GM19438 (cell line): ENCODE data around the gene WEE1.
A peak's percentile ranks its signal among the peaks of the same experiment; 100 is the strongest.
"Not testable (repeated sequence)": the region's sequence is repeated elsewhere in the genome, so short reads cannot be mapped to it uniquely, and the experiment has no call there.

ENCODE experiments used
- ATAC-seq: cut with Tn5 transposase; IDR thresholded peaks from one replicate; pipeline ENCODE4 v1.9.1; 2021; ENCODE audit warnings: low read depth; ENCODE audit not compliant: unreplicated experiment

Gene WEE1

DNA sequence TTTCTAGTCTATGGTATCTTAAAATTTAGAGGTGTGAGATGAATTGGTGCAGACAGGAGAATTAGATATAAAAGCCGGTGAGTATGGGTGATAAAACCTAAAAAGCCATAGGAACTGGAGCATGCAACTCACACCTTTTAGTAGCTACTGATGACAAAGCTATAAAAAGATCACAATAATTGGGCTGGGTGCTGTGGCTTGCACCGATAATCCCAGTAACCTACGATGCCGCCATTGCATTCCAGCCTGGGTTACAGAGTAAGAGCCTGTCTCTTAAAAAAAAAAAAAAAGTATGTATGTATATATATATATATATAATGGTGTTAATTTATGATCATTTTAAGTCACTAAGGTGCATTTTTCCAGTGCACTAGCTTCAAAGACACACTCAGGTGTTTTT lies 17.2 kb downstream of the WEE1 start:
- ATAC-seq, result no peak

DNA sequence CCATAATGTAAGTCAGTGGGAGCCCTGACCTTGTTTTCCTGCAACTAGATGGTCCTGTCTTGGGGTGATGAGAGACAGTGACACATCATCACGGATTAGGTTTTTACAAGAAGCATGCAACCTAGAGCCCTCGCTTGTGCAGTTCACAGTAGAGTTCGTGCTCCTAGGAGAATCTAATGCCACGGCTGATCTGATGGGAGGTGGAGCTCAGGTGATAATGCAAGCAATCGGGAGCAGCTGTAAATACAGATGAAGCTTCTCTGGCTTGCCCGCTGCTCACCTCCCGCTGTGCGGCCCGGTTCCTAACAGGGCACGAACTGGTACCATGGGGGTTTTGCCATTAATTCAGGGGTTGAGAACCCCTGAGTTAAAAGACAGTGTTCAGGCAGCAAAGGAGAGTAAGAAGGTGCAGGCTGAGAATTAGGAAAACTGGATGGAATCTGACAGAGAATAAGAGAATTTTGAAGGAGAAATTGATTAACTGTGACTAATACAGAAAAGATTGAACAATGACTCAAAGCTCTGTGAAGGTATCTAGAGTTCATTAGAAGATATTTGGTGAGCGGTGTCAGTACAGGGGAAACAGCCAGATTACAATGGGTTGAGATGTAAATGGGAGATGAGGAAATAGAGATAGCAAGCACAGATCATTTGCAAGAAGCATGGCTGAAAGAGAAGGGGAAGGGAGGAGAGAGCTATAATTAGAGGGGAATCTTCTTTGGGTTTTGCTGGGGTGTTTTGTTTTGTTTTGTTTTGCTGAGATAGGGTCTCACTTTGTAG lies 21.0 kb downstream of the WEE1 start:
- ATAC-seq, result no peak

DNA sequence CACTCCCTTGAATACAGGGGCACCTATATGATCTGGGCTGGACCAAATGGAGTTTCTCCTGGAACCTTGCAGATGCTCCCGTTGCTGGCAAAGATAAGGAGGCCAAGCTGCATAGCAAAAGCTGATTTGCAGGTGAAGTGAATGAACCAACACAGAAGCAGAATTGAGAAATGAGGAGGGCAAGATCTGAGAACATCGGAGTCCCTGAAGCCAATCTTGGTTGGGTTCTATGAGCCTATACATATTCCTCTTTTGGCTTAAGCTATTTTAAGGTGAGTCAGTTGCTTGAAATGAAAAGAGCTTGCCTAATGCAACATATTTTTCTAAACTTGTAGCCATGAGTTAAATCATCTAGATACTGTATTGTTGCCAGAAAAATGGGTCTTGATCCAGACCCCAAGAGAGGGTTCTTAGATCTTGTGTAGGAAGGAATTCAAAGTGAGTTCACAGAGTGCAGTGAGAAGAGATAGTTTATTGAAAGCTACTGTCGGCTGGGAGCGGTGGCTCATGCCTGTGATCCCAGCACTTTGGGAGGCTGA lies 23.5 kb downstream of the WEE1 start:
- no peak for ATAC-seq

- no peak for ATAC-seq
Measured at GRCh38 chr11:9600166-9600565, 26.7 kb downstream of the WEE1 start.

GRCh38 chr11:9600644-9601036 lies 27.2 kb downstream of the WEE1 start:
- peak; percentile 34 for ATAC-seq

DNA sequence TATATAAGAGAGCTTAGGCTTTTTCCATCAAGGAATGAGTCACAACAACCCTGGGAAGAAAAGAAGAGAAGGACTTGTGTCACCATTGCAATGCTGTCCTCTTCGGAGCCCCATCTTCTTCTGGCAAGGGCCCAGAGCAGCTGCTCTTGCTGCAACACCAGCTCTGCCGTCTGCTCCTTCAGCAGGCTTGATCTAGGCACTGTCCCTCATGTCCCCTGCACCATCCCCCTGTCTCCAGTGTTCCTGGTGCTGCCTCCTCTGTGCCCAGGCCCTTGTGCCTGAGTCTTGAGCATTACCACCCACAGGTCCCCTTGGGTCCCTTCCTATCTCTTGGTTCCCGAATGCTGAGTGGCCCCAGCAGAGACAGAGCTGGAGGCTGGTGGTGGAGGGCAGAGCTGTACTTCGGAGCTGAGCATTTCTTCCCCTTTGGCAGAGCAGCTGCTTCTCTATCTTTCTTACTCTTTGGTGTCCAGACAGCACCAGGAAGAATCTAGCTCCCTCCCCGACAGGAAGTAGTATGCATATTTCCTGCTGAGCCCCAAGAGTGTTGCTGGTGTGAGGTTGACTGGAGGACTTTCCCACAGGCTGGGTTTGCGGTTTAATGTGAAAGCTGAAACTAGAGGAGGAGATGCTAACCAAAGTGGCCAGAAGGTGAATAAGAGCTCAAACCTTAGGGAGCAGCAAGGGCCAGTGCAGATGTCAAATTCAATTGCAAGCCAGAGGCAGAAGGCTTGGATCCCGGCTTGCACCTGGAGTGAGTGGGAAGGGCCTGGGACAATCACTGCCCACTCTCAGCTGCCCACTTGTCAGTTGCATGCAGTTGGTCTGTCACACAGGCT lies 27.8 kb downstream of the WEE1 start:
- ATAC-seq, result peak; percentile 82

- ATAC-seq, result no peak
Measured at GRCh38 chr11:9601876-9602199, 28.4 kb downstream of the WEE1 start.

GRCh38 chr11:9603214-9603613 lies 29.7 kb downstream of the WEE1 start:
- ATAC-seq, result not testable (repeated sequence)

GRCh38 chr11:9604134-9604533 lies 30.7 kb downstream of the WEE1 start:
- no peak for ATAC-seq

- ATAC-seq, result no peak
Measured at GRCh38 chr11:9605742-9606141, 32.3 kb downstream of the WEE1 start.

GRCh38 chr11:9606809-9607510 lies 33.5 kb downstream of the WEE1 start:
- ATAC-seq, result no peak

DNA sequence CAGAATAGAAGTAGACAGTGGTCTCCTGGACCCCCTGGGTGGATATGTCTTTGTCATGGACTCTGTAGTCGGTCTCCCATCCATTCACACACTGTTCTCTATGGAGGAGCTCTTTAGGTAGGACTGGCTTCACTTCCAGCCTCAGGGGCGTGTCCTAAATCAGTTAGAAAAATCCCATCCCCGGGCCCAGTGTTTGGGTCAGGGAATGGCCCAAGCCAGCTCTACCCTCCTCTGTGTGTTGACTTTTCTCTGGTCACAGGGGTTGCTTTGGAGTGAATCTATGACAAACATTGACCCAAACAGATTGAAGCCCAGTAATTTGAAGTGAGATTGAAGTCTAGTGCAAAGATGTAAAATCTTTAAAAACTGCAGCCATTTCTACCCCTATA lies 34.0 kb downstream of the WEE1 start:
- ATAC-seq, result no peak

DNA sequence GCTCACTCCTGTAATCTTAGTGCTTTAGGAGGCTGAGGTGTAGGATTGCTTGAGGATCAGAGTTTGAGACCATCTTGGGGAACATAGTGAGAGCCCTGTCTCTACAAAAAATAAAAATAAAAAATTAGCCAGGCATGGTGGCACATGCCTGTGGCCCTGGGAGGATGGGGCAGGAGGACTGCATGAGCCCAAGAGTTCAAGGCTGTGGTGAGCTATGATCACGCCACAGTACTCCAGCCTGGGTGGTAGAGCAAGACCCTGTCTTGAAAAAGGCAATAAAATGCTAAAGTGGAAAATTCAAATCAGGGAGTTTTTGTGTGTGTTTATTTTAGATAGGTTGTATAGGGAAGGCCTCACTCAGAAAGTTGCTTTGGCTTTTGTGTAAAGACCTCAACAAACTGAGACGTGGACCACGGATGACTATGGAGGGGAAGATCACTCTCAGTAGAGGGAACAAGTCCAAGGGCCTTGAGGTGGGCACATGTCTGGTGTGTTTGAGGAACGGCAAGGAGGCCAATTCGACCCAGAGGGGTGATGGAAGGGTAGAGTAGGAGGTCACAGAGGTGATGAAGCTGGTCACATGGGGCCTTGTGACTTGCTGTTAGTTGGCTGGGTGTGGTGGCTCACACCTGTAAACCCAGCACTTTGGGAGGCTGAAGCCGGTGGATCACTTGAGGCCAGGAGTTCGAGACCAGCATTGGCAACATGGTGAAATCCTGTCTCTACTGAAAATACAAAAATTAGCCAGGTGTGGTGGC lies 35.7 kb downstream of the WEE1 start:
- ATAC-seq, result no peak

GRCh38 chr11:9609841-9610240 lies 36.4 kb downstream of the WEE1 start:
- no peak for ATAC-seq

DNA sequence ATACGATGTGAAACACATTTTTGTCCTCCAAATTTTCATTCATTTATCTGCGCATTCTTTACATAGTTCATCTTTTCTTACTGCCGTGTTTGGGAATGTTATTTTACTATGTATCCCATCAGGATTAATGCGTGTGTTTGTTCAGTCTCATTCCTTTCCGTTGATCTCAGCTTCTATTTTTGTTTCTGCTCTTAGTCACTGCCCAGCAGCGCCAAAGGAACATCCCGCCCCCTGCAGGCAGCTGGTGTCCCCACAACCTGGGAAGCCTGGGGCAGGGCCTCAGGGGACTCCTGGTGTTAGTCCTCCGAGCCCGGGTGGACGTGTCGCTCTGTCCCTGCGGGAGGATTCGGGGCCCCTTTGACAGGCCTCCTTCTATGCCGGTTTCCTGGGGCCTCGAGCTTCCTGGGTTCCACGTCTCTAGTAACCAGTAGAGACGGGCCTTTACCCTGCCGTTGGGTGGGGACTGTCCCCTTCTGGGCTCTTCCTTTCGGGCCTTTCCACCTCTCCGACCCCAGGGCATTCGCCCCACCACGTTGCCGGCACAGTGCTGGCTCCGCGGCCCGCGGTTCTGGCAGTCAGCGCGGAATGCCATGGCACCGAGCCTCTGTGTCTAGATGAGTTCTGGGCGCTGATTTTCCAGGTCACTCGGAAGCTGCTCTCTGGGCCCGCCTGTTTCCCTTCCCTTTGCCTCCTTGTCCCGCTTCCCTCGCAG lies 39.8 kb downstream of the WEE1 start:
- peak; percentile 44 for ATAC-seq

GRCh38 chr11:9613830-9614762 lies 40.6 kb downstream of the WEE1 start:
- ATAC-seq, result peak; percentile 61

DNA sequence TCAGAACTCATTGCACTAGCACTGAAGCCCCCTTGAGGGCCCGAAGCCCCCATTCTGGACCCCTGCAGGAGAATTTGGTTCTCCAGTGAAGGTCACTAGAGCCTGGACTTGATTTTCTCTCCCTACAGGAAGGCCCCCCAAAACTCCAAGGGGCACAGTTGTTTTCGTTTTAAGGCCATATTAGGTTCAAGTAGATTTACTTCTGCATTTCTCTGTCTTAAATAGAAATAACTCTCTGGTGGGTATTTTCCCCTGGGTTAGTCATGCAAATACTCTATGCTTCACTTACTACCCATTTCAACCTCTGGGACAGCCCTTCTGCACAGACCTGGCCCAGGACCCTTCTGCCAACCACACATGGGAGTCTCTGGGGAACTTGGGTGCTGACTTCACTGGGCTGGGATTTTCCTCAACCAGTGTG lies 41.6 kb downstream of the WEE1 start:
- ATAC-seq, result peak; percentile 50

DNA sequence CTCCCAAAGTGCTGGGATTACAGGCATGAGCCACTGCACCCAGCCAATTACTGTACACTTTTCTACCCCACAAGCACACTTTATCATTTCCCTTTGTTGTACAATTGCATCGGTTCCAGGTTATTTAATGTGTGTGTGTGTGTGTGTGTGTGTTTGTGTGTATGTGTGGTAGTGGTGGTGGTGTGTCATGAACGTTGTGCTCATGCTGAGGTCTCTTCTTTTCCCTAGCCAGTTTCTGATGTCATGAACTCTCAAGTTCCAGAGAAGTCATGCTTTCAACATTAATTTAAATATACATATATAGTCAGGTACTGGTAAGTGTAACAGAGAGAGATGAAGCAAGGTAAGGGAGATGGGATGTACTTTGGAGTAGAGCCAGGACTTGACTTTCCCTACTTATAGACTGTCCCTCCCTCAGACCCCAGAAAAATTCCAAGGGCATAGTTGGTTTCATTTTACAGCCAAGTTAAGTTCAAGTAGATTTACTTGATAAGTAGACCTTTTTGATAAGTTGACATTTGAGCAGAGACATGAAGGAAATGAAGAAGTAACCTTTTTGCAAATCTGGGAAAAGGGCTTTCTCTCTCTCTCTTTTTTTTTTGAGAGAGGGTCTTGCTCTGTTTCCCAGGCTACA lies 42.7 kb downstream of the WEE1 start:
- ATAC-seq, result no peak
